GM12865 (cell line): ENCODE results near the gene AGPAT3.
A peak's percentile ranks its signal among the peaks of the same experiment; 100 is the strongest.

Source experiments
- DNase-seq: peaks from one replicate; pipeline ENCODE4 v3.0.0; 2010; ENCODE audit warnings: low read depth
- H3K4me3 ChIP-seq: 2 replicates; pipeline ENCODE4 v1.5.1; 2011; ENCODE audit warnings: mild to moderate bottlenecking, low read depth, low read length, control low read depth
- CTCF ChIP-seq: IDR thresholded peaks from 2 replicates; pipeline ENCODE4 v1.5.1; 2011; ENCODE audit warnings: low read length, control low read depth, low read depth, inconsistent platforms; ENCODE audit not compliant: insufficient read depth; ENCODE audit errors: missing control alignments

Gene AGPAT3, protein sequence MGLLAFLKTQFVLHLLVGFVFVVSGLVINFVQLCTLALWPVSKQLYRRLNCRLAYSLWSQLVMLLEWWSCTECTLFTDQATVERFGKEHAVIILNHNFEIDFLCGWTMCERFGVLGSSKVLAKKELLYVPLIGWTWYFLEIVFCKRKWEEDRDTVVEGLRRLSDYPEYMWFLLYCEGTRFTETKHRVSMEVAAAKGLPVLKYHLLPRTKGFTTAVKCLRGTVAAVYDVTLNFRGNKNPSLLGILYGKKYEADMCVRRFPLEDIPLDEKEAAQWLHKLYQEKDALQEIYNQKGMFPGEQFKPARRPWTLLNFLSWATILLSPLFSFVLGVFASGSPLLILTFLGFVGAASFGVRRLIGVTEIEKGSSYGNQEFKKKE

DNA sequence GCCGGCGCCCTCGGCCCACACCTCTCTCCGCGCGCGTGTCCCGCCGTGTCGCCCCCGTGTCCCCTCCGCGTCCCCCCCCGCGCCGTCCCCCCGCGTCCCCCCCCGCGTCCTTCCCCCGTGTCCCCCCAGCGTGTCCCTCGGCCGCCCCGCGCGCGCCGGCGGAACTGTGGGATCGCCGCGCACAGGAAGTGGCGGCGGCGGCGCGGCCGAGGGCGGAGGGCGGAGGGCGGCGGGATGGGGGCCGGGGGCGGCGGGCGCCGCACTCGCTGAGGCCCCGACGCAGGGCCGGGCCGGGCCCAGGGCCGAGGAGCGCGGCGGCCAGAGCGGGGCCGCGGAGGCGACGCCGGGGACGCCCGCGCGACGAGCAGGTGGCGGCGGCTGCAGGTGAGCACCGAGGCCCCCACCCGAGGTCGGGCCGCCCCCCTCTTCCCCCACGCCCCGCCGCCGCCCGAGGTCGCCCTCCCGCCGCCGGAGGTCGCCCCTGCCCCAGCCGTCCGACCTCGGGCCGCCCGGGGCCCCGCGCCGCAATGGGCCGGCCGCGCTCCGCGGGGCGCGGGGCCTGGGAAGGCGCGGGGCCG is at the start of gene AGPAT3:
Gene AGPAT3, plus strand, starts transcription at position 262 of the 578 bp plus-strand sequence. CDS start 94,459 bp downstream, outside the sequence.
- no peak for TF ChIP-seq CTCF
- H3K4me3 ChIP-seq, result peak within 1 kb of the TSS; percentile 89
- DNase-seq, result peak; percentile 54

DNA sequence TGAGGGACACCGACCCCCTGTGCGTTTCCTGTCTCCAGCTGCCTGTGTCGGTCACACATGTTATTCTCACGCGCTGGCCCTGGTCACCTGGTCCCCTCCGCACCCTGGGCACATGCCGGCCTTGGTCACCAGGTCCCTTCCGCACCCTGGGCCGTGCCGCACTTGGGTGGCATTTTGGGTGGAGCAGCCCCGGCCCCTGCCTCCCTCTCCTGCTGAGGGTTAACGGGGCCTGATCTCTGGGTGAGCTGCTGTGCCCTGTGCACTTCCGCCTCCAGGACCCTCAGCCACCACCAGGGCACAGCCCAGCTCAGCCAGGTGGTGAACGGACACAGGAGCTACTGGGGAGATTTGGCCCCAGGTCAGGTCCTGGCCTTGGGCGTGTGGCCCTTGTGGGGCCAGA is 49.0 kb upstream of the AGPAT3 start:
- no peak for DNase-seq
- TF ChIP-seq CTCF, result no peak
- no peak overlapping the region for H3K4me3 ChIP-seq

DNA sequence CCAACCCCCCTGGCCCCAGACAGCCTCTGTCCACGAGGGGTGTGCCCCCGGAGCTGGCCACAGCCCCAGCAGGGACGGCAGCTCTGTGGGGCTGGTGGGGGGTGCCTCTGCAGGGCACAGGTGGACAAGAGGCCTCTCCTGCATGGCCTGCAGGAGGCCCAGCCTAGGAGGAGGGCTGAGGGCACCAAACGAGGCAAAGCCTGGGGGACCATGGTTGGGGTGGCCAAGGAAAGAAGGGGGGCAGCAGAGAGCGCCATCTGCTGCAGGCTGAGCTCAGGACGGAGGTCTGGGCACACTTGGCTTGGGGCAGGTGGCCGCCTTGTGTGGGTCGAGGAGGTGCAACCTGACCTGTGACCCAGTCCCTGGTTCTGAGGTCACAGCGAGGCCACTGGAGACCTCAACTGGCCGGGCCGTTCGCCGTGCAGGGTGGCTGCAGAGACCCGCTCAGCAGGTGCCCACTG is 48.4 kb upstream of the AGPAT3 start:
- no peak overlapping the region for H3K4me3 ChIP-seq
- TF ChIP-seq CTCF, result no peak
- no peak for DNase-seq

DNA sequence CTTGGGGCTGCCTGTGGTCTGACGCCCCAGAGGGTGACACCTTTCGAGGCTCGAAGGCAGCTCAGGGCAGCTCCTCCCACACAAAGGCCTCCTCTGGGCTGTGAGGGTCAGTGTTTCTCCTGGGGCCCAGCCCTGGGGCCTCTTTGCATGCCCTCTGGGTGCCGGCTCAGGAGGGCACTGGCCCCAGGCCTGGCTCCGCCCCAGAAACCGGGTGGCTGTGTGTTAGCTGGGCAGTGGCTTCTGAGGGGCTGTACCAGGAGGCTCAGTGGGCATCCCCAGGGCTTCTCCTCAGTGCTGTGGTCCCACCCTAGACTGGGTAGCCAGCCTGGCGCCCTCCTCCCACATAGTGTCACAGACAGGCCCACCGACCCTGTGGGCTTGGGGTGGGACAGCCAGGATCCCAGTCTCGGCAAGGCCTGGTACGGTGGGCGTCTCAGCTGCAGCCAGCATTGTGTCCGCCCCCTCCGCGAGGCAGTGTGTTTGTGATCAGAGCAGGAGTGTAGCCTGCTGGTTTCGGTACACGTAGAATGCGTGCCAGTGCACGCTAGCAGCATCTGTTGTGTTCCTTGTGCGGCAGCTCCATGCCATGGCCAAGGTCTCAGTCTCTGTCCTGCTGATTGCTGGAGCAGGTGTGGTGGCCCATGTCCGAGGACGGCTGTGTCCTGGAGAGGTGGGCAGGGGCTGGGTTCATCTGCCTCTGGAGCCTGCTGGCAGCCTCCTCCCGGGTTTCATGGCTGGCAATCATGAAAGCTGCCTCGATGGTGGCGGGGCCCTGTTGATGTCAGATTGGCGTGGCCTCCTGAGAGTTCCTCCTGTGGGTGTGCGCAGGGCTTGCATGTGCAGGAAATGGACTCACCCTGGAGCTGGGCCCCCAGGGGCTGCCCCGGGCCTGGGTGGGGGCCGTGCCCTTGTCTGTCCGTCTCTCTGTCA is 47.6 kb upstream of the AGPAT3 start:
- no peak for TF ChIP-seq CTCF
- DNase-seq, result no peak
- H3K4me3 ChIP-seq, result no peak overlapping the region

- no peak for TF ChIP-seq CTCF
- DNase-seq, result no peak
- H3K4me3 ChIP-seq, result no peak overlapping the region
Measured at GRCh38 chr21:43818685-43819084, 46.3 kb upstream of the AGPAT3 start.

DNA sequence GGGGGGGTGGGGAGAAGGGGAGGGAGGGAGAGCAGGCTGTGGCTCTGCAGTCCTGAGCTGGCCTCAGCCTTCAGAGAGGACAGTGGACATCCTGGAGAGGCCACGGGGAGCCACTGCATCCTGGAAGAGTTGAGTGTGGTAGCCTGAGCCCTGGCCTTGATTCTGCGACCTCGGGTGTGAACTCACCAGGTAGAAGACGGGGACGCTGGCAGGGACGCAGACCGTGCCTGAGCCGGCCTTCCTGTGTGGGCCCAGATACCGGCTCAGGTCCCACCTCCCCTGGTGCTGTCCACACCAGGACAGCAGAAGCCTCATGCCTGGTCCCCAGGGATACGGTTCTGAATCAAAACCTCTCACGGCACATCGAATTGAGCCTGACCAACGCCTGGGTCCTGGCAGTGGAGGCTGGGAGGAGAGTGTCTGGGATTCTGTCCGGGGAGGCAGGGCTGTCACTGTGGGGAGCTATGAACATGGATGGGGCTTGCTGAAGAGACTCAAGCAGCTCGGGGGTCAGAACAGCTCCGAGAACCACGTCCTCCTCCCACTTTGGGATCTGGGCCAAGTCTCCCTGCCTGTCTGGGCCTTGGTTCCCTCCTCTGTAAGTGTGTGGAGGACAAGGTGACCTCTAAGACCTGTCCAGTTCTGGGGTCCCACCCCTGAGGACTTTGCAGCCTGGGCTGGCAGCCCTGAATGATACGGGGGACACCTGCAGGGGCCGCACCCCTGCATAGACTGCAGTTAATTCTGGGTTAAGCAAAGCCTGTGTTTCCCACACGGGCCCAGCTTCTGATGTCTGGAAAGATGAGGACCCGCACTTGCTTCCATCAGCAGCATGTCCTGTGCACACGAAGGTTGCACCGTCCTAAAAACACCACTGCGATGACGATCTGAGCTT is 45.3 kb upstream of the AGPAT3 start:
- TF ChIP-seq CTCF, result no peak
- no peak for DNase-seq
- H3K4me3 ChIP-seq, result no peak overlapping the region
